Neural cell (in vitro differentiated cells): ENCODE data around the gene ERLIN1. TPM values are rescaled to one million over a fixed set of nuclear protein-coding genes. Genes with fewer than 3 reads are reported as not detected.

Source experiments
- H2AFZ ChIP-seq: fragments of 200-600, 300-800 bp; sonication (generic), shearing (Covaris generic); 2 replicates; pipeline ENCODE4 v1.6.0; 2014; ENCODE audit warnings: low read depth, mild to moderate bottlenecking, antibody characterized with exemption, low read length, moderate library complexity
- H3F3A ChIP-seq: fragments of 200-600 bp; shearing (Covaris generic); 2 replicates; pipeline ENCODE4 v1.6.1; 2016; ENCODE audit warnings: mild to moderate bottlenecking, moderate library complexity, mixed read lengths, antibody characterized with exemption, low read length; ENCODE audit not compliant: insufficient read depth, poor library complexity, severe bottlenecking
- H3K27ac ChIP-seq: fragments of 200-600, 300-800 bp; sonication (generic), shearing (Covaris generic); 2 replicates; pipeline ENCODE4 v1.5.1; 2014; ENCODE audit warnings: mild to moderate bottlenecking, low read length, moderate library complexity
- H3K27me3 ChIP-seq: fragments of 300-800, 200-600 bp; sonication (generic), shearing (Covaris generic); 2 replicates; pipeline ENCODE4 v1.6.0; 2014; ENCODE audit warnings: mild to moderate bottlenecking, low read depth, low read length, moderate library complexity; ENCODE audit not compliant: insufficient read depth
- H3K36me3 ChIP-seq: fragments of 300-800, 200-600 bp; sonication (generic), shearing (Covaris generic); 2 replicates; pipeline ENCODE4 v1.5.1; 2014; ENCODE audit warnings: mild to moderate bottlenecking, antibody characterized with exemption, low read length, moderate library complexity; ENCODE audit not compliant: insufficient read depth
- H3K4me2 ChIP-seq: fragments of 300-800, 200-600 bp; sonication (generic), shearing (Covaris generic); 2 replicates; pipeline ENCODE4 v1.6.0; 2014; ENCODE audit warnings: mild to moderate bottlenecking, low read length
- H3K4me3 ChIP-seq: fragments of 300-800, 200-600 bp; sonication (generic), shearing (Covaris generic); 2 replicates; pipeline ENCODE4 v1.5.1; 2014; ENCODE audit warnings: mild to moderate bottlenecking, low read length, moderate library complexity
- H3K79me2 ChIP-seq: fragments of 200-600 bp; shearing (Covaris generic); replicated peaks from 2 replicates; pipeline ENCODE4 v1.6.0; 2014; ENCODE audit warnings: mild to moderate bottlenecking, low read length, moderate library complexity; ENCODE audit not compliant: insufficient read depth
- H3K9ac ChIP-seq: fragments of 300-800, 200-600 bp; sonication (generic), shearing (Covaris generic); 2 replicates; pipeline ENCODE4 v1.6.1; 2016; ENCODE audit warnings: mild to moderate bottlenecking, low read length, mixed read lengths
- H3K9me2 ChIP-seq: fragments of 200-600 bp; shearing (Covaris generic); 2 replicates; pipeline ENCODE4 v1.6.1; 2016; ENCODE audit warnings: mild to moderate bottlenecking, low read length, mixed read lengths; ENCODE audit not compliant: insufficient read depth
- H3K9me3 ChIP-seq: fragments of 200-600, 300-800 bp; sonication (generic), shearing (Covaris generic); 2 replicates; pipeline ENCODE4 v1.6.1; 2016; ENCODE audit warnings: mild to moderate bottlenecking, mixed run types, low read length, moderate library complexity, mixed read lengths
- H4K20me1 ChIP-seq: fragments of 200-600 bp; shearing (Covaris generic); 2 replicates; pipeline ENCODE4 v1.6.1; 2016; ENCODE audit warnings: mild to moderate bottlenecking, mixed run types; ENCODE audit not compliant: insufficient read depth
- EP300 ChIP-seq: fragments of 450-650 bp; conservative IDR thresholded peaks from 2 replicates; pipeline ENCODE4 v1.6.1; 2014; ENCODE audit warnings: antibody characterized with exemption, mild to moderate bottlenecking, moderate library complexity; ENCODE audit not compliant: poor library complexity, severe bottlenecking
- EZH2 ChIP-seq: fragments of 200-600, 300-800 bp; shearing (Covaris generic), sonication (generic); IDR thresholded peaks from 2 replicates; pipeline ENCODE4 v1.6.1; 2014; ENCODE audit warnings: antibody characterized with exemption, low read length, borderline replicate concordance, mild to moderate bottlenecking; ENCODE audit not compliant: insufficient read depth, poor library complexity, severe bottlenecking
- MXI1 ChIP-seq: fragments of 450-650 bp; conservative IDR thresholded peaks from 2 replicates; pipeline ENCODE4 v1.6.1; 2014; ENCODE audit warnings: antibody characterized with exemption, mild to moderate bottlenecking; ENCODE audit not compliant: poor library complexity, severe bottlenecking
- POLR2AphosphoS5 ChIP-seq: IDR thresholded peaks from 2 replicates; pipeline ENCODE4 v1.6.1; 2012
- RAD21 ChIP-seq: fragments of 450-650 bp; conservative IDR thresholded peaks from 2 replicates; pipeline ENCODE4 v1.6.1; 2014; ENCODE audit warnings: antibody characterized with exemption, mild to moderate bottlenecking, moderate library complexity
- SMC3 ChIP-seq: fragments of 450-650 bp; conservative IDR thresholded peaks from 2 replicates; pipeline ENCODE4 v1.6.1; 2014; ENCODE audit warnings: antibody characterized with exemption, mild to moderate bottlenecking, moderate library complexity; ENCODE audit not compliant: poor library complexity
- TAF1 ChIP-seq: IDR thresholded peaks from 2 replicates; pipeline ENCODE4 v1.6.1; 2012; ENCODE audit warnings: low read depth
- polyA plus RNA-seq: library from polyadenylated mRNA; depleted of rRNA; stranded (reverse); fragments of >200 nt; gene quantifications from 2 replicates; pipeline ENCODE4 v1.2.3, GENCODE V29; 2014
- TF ChIP-seq, protein P1 (sequence below): IDR thresholded peaks from 2 replicates; pipeline ENCODE4 v1.6.1; 2012; ENCODE audit warnings: borderline replicate concordance
- TF ChIP-seq, protein P2 (sequence below): fragments of 450-650 bp; IDR thresholded peaks from 2 replicates; pipeline ENCODE4 v1.5.1; 2014; ENCODE audit warnings: antibody characterized with exemption, mild to moderate bottlenecking, moderate library complexity; ENCODE audit not compliant: poor library complexity, severe bottlenecking

Gene ERLIN1
- polyA plus RNA-seq, 1 donor from 2014 or later = 6.5 TPM

DNA sequence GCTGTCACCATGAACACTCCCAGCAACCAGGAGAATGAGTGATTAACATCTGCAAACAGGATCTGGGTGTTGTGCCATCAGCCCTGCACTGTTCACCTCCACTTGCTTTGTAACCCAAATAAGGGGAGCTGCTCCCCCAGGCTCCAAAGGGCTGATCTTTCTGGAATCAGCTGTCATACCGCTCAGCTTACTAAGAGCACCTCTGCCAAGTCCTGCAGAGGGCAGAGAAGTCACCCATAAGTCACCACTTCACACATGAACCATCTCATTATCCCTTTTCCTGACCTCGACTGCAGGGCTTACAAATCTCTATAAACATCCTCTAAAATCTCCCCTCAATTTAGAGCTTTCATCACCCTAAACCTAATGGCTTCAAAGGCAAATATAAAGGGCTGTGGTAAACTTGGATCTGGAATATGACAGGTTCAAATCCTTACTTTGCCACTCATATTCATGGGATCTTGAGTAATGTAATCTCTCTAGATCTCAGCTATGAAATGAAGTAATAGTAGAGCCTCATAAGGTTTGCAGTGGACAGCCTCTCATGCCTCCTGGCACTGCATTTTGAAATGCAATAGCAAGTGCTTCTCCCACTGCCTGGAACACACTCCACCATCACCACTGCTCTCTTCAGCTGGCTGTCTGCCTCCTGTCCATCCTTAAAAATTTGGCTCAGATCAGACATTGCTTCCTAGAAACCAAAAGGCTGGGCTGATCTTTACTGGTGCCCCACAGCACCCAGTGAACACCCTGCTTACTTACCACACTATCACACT, 38.8 kb downstream of the ERLIN1 start:
- Histone ChIP-seq H3K27me3 (no peaks in the 10 kb centered on the region), H3K36me3 (no peaks in the 10 kb centered on the region), H3K27ac (no peak overlapping the region), H3K4me3 (no peak overlapping the region), H4K20me1 (no peaks in the 10 kb centered on the region), H3K9me3 (no peaks in the 10 kb centered on the region), H3K4me2 (no peak overlapping the region), H3K9ac (no peak overlapping the region), H2AFZ (no peak overlapping the region), H3F3A (no peaks in the 10 kb centered on the region), H3K9me2 (no peaks in the 10 kb centered on the region), H3K79me2 (no peaks in the 10 kb centered on the region)
- TF ChIP-seq POLR2AphosphoS5 (no peak), EP300 (no peak), SMC3 (no peak), RAD21 (no peak), MXI1 (no peak), EZH2 (no peak), TAF1 (no peak)
- TF ChIP-seq, protein P1, sequence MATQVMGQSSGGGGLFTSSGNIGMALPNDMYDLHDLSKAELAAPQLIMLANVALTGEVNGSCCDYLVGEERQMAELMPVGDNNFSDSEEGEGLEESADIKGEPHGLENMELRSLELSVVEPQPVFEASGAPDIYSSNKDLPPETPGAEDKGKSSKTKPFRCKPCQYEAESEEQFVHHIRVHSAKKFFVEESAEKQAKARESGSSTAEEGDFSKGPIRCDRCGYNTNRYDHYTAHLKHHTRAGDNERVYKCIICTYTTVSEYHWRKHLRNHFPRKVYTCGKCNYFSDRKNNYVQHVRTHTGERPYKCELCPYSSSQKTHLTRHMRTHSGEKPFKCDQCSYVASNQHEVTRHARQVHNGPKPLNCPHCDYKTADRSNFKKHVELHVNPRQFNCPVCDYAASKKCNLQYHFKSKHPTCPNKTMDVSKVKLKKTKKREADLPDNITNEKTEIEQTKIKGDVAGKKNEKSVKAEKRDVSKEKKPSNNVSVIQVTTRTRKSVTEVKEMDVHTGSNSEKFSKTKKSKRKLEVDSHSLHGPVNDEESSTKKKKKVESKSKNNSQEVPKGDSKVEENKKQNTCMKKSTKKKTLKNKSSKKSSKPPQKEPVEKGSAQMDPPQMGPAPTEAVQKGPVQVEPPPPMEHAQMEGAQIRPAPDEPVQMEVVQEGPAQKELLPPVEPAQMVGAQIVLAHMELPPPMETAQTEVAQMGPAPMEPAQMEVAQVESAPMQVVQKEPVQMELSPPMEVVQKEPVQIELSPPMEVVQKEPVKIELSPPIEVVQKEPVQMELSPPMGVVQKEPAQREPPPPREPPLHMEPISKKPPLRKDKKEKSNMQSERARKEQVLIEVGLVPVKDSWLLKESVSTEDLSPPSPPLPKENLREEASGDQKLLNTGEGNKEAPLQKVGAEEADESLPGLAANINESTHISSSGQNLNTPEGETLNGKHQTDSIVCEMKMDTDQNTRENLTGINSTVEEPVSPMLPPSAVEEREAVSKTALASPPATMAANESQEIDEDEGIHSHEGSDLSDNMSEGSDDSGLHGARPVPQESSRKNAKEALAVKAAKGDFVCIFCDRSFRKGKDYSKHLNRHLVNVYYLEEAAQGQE = no peak
- TF ChIP-seq, protein P2, sequence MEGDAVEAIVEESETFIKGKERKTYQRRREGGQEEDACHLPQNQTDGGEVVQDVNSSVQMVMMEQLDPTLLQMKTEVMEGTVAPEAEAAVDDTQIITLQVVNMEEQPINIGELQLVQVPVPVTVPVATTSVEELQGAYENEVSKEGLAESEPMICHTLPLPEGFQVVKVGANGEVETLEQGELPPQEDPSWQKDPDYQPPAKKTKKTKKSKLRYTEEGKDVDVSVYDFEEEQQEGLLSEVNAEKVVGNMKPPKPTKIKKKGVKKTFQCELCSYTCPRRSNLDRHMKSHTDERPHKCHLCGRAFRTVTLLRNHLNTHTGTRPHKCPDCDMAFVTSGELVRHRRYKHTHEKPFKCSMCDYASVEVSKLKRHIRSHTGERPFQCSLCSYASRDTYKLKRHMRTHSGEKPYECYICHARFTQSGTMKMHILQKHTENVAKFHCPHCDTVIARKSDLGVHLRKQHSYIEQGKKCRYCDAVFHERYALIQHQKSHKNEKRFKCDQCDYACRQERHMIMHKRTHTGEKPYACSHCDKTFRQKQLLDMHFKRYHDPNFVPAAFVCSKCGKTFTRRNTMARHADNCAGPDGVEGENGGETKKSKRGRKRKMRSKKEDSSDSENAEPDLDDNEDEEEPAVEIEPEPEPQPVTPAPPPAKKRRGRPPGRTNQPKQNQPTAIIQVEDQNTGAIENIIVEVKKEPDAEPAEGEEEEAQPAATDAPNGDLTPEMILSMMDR = no peak

DNA sequence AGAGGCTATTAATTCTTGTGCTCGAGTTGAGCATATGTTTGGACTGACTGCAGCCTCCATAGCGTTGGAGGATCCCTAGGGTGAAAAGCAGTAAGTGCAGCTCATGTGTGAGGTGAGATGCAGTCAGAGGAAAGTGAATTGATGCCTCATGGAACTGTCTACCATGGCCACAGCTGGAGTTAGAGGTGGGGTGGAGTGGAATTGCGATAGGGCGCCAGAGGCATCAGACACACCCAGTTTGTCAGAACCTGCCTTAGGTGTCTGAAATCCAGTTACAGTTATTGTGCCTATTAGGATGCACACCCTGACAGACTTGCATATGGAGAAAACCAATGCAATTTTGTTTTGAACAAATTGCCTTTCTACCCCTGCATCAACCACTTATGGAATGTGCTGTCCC, 39.4 kb downstream of the ERLIN1 start:
- H3K4me2 ChIP-seq = no peak overlapping the region
- no peak overlapping the region for H3K27ac ChIP-seq
- no peak overlapping the region for H2AFZ ChIP-seq
- no peaks in the 10 kb centered on the region for H3K9me3 ChIP-seq
- H3K79me2 ChIP-seq = no peaks in the 10 kb centered on the region
- H3K36me3 ChIP-seq = no peaks in the 10 kb centered on the region
- H3F3A ChIP-seq = no peaks in the 10 kb centered on the region
- H3K4me3 ChIP-seq = no peak overlapping the region
- no peaks in the 10 kb centered on the region for H4K20me1 ChIP-seq
- no peak for TF ChIP-seq RAD21
- TF ChIP-seq MXI1 = no peak
- TF ChIP-seq, protein P2 = no peak
- TF ChIP-seq SMC3 = no peak
- TF ChIP-seq, protein P1 = no peak
- TF ChIP-seq TAF1 = no peak
- no peak for TF ChIP-seq EP300
- TF ChIP-seq POLR2AphosphoS5 = no peak
- no peak for TF ChIP-seq EZH2
- no peaks in the 10 kb centered on the region for H3K9me2 ChIP-seq
- no peak overlapping the region for H3K9ac ChIP-seq
- H3K27me3 ChIP-seq = no peaks in the 10 kb centered on the region
